Endothelial cell of umbilical vein (primary cell): Measurements from ENCODE around the gene RYR1.

Experiments used
- CTCF ChIP-seq, 2 donors: IDR thresholded peaks; 1 replicate in 1 of 2; 2 replicates in 1 of 2; pipeline ENCODE4 v1.5.1; 2011; ENCODE audit warnings: low read length in 2 of 2, mild to moderate bottlenecking in 2 of 2, moderate library complexity in 2 of 2, control low read depth in 1 of 2, inconsistent platforms in 1 of 2, low read depth in 1 of 2; ENCODE audit not compliant: insufficient read depth in 1 of 2; ENCODE audit errors: extremely low read depth in 1 of 2
- EZH2 ChIP-seq: IDR thresholded peaks from 2 replicates; pipeline ENCODE4 v1.6.1; 2012; ENCODE audit warnings: borderline replicate concordance, low read depth, mild to moderate bottlenecking, moderate library complexity, low read length, inconsistent platforms; ENCODE audit not compliant: severe bottlenecking
- FOS ChIP-seq: IDR thresholded peaks from 2 replicates; pipeline ENCODE4 v1.6.1; 2011; ENCODE audit warnings: mild to moderate bottlenecking, low read length, moderate library complexity, borderline replicate concordance; ENCODE audit not compliant: insufficient read depth
- MYC ChIP-seq: IDR thresholded peaks from one replicate; pipeline ENCODE4 v1.6.1; 2011; ENCODE audit warnings: mild to moderate bottlenecking, low read depth, low read length
- POLR2A ChIP-seq: IDR thresholded peaks from 2 replicates; pipeline ENCODE4 v1.6.1; 2012; ENCODE audit warnings: low read depth, mild to moderate bottlenecking, control low read depth, low read length
- POLR2AphosphoS5 ChIP-seq: IDR thresholded peaks from 2 replicates; pipeline ENCODE4 v1.6.1; 2012; ENCODE audit warnings: low read depth, mild to moderate bottlenecking, control low read depth, low read length, moderate library complexity; ENCODE audit not compliant: insufficient read depth

- TF ChIP-seq CTCF (IDR thresholded peaks at IDR 0.05; ENCODE audit: extremely low read depth in 1 of 2, insufficient read depth in 1 of 2, low read depth in 1 of 2, low read length in 2 of 2) (no peak), MYC (no peak), EZH2 (no peak), FOS (no peak), POLR2AphosphoS5 (no peak), POLR2A (no peak)
Observed at GRCh38 chr19:38515896-38516295, 82.4 kb downstream of the RYR1 start.
